Neural cell (in vitro differentiated cells): Measurements from ENCODE around the gene VIP. TPM values are rescaled to one million over a fixed set of nuclear protein-coding genes. Genes with fewer than 3 reads are reported as not detected.

Experiments
- H2AFZ ChIP-seq: fragments of 200-600, 300-800 bp; sonication (generic), shearing (Covaris generic); 2 replicates; pipeline ENCODE4 v1.6.0; 2014; ENCODE audit warnings: low read depth, mild to moderate bottlenecking, antibody characterized with exemption, low read length, moderate library complexity
- H3F3A ChIP-seq: fragments of 200-600 bp; shearing (Covaris generic); 2 replicates; pipeline ENCODE4 v1.6.1; 2016; ENCODE audit warnings: mild to moderate bottlenecking, moderate library complexity, mixed read lengths, antibody characterized with exemption, low read length; ENCODE audit not compliant: insufficient read depth, poor library complexity, severe bottlenecking
- H3K27ac ChIP-seq: fragments of 200-600, 300-800 bp; sonication (generic), shearing (Covaris generic); 2 replicates; pipeline ENCODE4 v1.5.1; 2014; ENCODE audit warnings: mild to moderate bottlenecking, low read length, moderate library complexity
- H3K27me3 ChIP-seq: fragments of 300-800, 200-600 bp; sonication (generic), shearing (Covaris generic); 2 replicates; pipeline ENCODE4 v1.6.0; 2014; ENCODE audit warnings: mild to moderate bottlenecking, low read depth, low read length, moderate library complexity; ENCODE audit not compliant: insufficient read depth
- H3K36me3 ChIP-seq: fragments of 300-800, 200-600 bp; sonication (generic), shearing (Covaris generic); 2 replicates; pipeline ENCODE4 v1.5.1; 2014; ENCODE audit warnings: mild to moderate bottlenecking, antibody characterized with exemption, low read length, moderate library complexity; ENCODE audit not compliant: insufficient read depth
- H3K4me2 ChIP-seq: fragments of 300-800, 200-600 bp; sonication (generic), shearing (Covaris generic); 2 replicates; pipeline ENCODE4 v1.6.0; 2014; ENCODE audit warnings: mild to moderate bottlenecking, low read length
- H3K4me3 ChIP-seq: fragments of 300-800, 200-600 bp; sonication (generic), shearing (Covaris generic); 2 replicates; pipeline ENCODE4 v1.5.1; 2014; ENCODE audit warnings: mild to moderate bottlenecking, low read length, moderate library complexity
- H3K79me2 ChIP-seq: fragments of 200-600 bp; shearing (Covaris generic); replicated peaks from 2 replicates; pipeline ENCODE4 v1.6.0; 2014; ENCODE audit warnings: mild to moderate bottlenecking, low read length, moderate library complexity; ENCODE audit not compliant: insufficient read depth
- H3K9ac ChIP-seq: fragments of 300-800, 200-600 bp; sonication (generic), shearing (Covaris generic); 2 replicates; pipeline ENCODE4 v1.6.1; 2016; ENCODE audit warnings: mild to moderate bottlenecking, low read length, mixed read lengths
- H3K9me2 ChIP-seq: fragments of 200-600 bp; shearing (Covaris generic); 2 replicates; pipeline ENCODE4 v1.6.1; 2016; ENCODE audit warnings: mild to moderate bottlenecking, low read length, mixed read lengths; ENCODE audit not compliant: insufficient read depth
- H3K9me3 ChIP-seq: fragments of 200-600, 300-800 bp; sonication (generic), shearing (Covaris generic); 2 replicates; pipeline ENCODE4 v1.6.1; 2016; ENCODE audit warnings: mild to moderate bottlenecking, mixed run types, low read length, moderate library complexity, mixed read lengths
- H4K20me1 ChIP-seq: fragments of 200-600 bp; shearing (Covaris generic); 2 replicates; pipeline ENCODE4 v1.6.1; 2016; ENCODE audit warnings: mild to moderate bottlenecking, mixed run types; ENCODE audit not compliant: insufficient read depth
- EP300 ChIP-seq: fragments of 450-650 bp; conservative IDR thresholded peaks from 2 replicates; pipeline ENCODE4 v1.6.1; 2014; ENCODE audit warnings: antibody characterized with exemption, mild to moderate bottlenecking, moderate library complexity; ENCODE audit not compliant: poor library complexity, severe bottlenecking
- POLR2AphosphoS5 ChIP-seq: IDR thresholded peaks from 2 replicates; pipeline ENCODE4 v1.6.1; 2012
- RAD21 ChIP-seq: fragments of 450-650 bp; conservative IDR thresholded peaks from 2 replicates; pipeline ENCODE4 v1.6.1; 2014; ENCODE audit warnings: antibody characterized with exemption, mild to moderate bottlenecking, moderate library complexity
- SMC3 ChIP-seq: fragments of 450-650 bp; conservative IDR thresholded peaks from 2 replicates; pipeline ENCODE4 v1.6.1; 2014; ENCODE audit warnings: antibody characterized with exemption, mild to moderate bottlenecking, moderate library complexity; ENCODE audit not compliant: poor library complexity
- TAF1 ChIP-seq: IDR thresholded peaks from 2 replicates; pipeline ENCODE4 v1.6.1; 2012; ENCODE audit warnings: low read depth
- polyA plus RNA-seq: library from polyadenylated mRNA; depleted of rRNA; stranded (reverse); fragments of >200 nt; gene quantifications from 2 replicates; pipeline ENCODE4 v1.2.3, GENCODE V29; 2014
- TF ChIP-seq, protein P1 (sequence below): fragments of 450-650 bp; IDR thresholded peaks from 2 replicates; pipeline ENCODE4 v1.5.1; 2014; ENCODE audit warnings: antibody characterized with exemption, mild to moderate bottlenecking, moderate library complexity; ENCODE audit not compliant: poor library complexity, severe bottlenecking
- TF ChIP-seq, protein P2 (sequence below): IDR thresholded peaks from 2 replicates; pipeline ENCODE4 v1.6.1; 2012; ENCODE audit warnings: borderline replicate concordance

VIP gene
- polyA plus RNA-seq, 1 donor from 2014 or later, result 0.63 TPM

DNA sequence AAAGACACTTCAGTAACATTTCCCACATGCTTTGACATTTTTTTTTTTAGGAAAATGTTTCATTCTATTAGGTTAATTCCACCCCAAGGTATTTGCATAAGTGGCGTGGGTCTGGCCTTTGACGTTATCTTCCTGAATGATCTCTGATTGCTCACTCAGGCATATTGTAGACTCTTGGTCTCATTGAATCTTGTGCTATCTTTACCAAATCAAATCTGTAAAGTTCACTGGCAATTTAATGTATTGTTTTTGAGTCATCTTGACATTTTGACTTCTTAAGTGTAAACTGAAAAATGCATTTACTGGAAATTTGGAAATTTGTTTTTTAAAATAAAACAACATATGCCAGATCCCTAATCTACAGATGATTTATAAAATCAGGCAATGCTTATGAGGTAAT, 16.0 kb upstream of the VIP start:
- H3K36me3 ChIP-seq, result no peaks in the 10 kb centered on the region
- H2AFZ ChIP-seq, result no peak overlapping the region
- H3K27me3 ChIP-seq, result no peaks in the 10 kb centered on the region
- H3K4me2 ChIP-seq, result no peak overlapping the region
- H3F3A ChIP-seq, result no peaks in the 10 kb centered on the region
- H3K9me3 ChIP-seq, result no peaks in the 10 kb centered on the region
- H3K79me2 ChIP-seq, result no peaks in the 10 kb centered on the region
- H3K9ac ChIP-seq, result no peak overlapping the region
- TF ChIP-seq, protein P1, sequence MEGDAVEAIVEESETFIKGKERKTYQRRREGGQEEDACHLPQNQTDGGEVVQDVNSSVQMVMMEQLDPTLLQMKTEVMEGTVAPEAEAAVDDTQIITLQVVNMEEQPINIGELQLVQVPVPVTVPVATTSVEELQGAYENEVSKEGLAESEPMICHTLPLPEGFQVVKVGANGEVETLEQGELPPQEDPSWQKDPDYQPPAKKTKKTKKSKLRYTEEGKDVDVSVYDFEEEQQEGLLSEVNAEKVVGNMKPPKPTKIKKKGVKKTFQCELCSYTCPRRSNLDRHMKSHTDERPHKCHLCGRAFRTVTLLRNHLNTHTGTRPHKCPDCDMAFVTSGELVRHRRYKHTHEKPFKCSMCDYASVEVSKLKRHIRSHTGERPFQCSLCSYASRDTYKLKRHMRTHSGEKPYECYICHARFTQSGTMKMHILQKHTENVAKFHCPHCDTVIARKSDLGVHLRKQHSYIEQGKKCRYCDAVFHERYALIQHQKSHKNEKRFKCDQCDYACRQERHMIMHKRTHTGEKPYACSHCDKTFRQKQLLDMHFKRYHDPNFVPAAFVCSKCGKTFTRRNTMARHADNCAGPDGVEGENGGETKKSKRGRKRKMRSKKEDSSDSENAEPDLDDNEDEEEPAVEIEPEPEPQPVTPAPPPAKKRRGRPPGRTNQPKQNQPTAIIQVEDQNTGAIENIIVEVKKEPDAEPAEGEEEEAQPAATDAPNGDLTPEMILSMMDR, result no peak
- no peaks in the 10 kb centered on the region for H3K9me2 ChIP-seq
- H4K20me1 ChIP-seq, result no peaks in the 10 kb centered on the region
- H3K27ac ChIP-seq, result no peak overlapping the region
- no peak overlapping the region for H3K4me3 ChIP-seq

- H3K9me3 ChIP-seq, result no peaks in the 10 kb centered on the region
- no peaks in the 10 kb centered on the region for H4K20me1 ChIP-seq
Observed at GRCh38 chr6:152736687-152737273, 13.8 kb upstream of the VIP start.

More at GRCh38 chr6:152736687-152737273, 13.8 kb upstream of the VIP start:
- Histone ChIP-seq H3K27me3 (no peaks in the 10 kb centered on the region), H3K79me2 (no peaks in the 10 kb centered on the region), H3F3A (no peaks in the 10 kb centered on the region), H3K4me2 (no peak overlapping the region), H3K9me2 (no peaks in the 10 kb centered on the region), H3K27ac (no peak overlapping the region), H3K4me3 (no peak overlapping the region), H3K36me3 (no peaks in the 10 kb centered on the region), H3K9ac (no peak overlapping the region), H2AFZ (no peak overlapping the region)
- TF ChIP-seq, protein P2, sequence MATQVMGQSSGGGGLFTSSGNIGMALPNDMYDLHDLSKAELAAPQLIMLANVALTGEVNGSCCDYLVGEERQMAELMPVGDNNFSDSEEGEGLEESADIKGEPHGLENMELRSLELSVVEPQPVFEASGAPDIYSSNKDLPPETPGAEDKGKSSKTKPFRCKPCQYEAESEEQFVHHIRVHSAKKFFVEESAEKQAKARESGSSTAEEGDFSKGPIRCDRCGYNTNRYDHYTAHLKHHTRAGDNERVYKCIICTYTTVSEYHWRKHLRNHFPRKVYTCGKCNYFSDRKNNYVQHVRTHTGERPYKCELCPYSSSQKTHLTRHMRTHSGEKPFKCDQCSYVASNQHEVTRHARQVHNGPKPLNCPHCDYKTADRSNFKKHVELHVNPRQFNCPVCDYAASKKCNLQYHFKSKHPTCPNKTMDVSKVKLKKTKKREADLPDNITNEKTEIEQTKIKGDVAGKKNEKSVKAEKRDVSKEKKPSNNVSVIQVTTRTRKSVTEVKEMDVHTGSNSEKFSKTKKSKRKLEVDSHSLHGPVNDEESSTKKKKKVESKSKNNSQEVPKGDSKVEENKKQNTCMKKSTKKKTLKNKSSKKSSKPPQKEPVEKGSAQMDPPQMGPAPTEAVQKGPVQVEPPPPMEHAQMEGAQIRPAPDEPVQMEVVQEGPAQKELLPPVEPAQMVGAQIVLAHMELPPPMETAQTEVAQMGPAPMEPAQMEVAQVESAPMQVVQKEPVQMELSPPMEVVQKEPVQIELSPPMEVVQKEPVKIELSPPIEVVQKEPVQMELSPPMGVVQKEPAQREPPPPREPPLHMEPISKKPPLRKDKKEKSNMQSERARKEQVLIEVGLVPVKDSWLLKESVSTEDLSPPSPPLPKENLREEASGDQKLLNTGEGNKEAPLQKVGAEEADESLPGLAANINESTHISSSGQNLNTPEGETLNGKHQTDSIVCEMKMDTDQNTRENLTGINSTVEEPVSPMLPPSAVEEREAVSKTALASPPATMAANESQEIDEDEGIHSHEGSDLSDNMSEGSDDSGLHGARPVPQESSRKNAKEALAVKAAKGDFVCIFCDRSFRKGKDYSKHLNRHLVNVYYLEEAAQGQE, result no peak
- TF ChIP-seq EP300, result no peak
- no peak for TF ChIP-seq TAF1
- no peak for TF ChIP-seq POLR2AphosphoS5
- TF ChIP-seq RAD21, result no peak
- no peak for TF ChIP-seq SMC3
- TF ChIP-seq, protein P1, result no peak
